LHCN-M2 (cell line): Measurements from ENCODE around the gene HIVEP3. TPM values are rescaled to one million over a fixed set of nuclear protein-coding genes. Genes with fewer than 3 reads are reported as not detected.
"Not testable (repeated sequence)": the region's sequence is repeated elsewhere in the genome, so short reads cannot be mapped to it uniquely, and the experiment has no call there.

ENCODE experiments used
- DNase-seq: peaks from one replicate; pipeline ENCODE4 v3.0.0-alpha.2; 2012; ENCODE audit warnings: low read depth
- polyA plus RNA-seq: library from polyadenylated mRNA; unstranded; fragments of >200 nt; gene quantifications from one replicate; pipeline ENCODE4 v1.2.1, GENCODE V29; 2012; ENCODE audit warnings: missing spikeins
- total RNA-seq: library from RNA; depleted of rRNA; stranded (reverse); fragments of >200 nt; gene quantifications from 2 replicates; pipeline ENCODE4 v1.2.3, GENCODE V29; 2014; rRNA removed

HIVEP3 gene
- 1.5 and 2.1 TPM in 2 replicates for total RNA-seq
- polyA plus RNA-seq = 5.8 TPM

GRCh38 chr1:41918450-41919043 is at the start of gene HIVEP3:
TSS of gene HIVEP3 (minus strand) at chr1:41918922.
- DNase-seq = peak; percentile 56

DNA sequence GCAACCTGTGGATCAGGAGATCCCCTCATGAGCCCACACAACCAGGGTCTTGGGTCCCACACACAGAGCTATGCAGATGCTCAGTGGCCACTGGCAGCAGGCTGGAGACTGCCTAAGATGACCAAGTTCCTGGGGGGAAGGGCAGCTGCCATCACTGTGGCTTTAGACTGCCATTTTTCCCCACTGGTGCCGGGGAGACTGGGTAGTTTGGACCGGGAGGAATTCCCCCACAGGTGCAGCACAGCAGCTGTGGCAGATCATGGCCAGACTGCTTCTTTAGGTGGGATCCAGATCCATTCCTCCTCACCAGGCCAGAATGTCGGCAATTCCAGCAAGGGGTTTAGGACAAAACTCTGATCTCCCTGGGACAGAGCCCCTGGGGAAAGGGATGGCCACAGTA is 45.7 kb upstream of the HIVEP3 start:
- DNase-seq = no peak

DNA sequence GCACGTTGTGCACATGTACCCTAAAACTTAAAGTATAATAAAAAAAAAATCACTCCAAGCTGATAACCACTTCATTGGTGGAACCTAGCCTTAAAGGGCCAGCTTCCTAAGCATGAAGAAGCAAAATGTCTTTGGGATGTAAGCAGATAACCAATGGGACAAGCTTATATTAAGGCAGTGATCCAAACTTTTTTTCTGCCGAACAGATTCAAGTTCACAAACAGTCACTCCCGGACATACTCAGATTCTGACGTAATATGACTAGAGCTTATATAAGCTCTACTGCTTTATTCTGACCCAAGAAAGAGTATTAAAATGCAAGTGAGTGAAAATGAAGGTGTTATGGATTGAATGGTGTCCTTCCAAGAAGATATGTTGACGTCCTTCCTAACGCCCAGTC is 44.9 kb upstream of the HIVEP3 start:
- no peak for DNase-seq

DNA sequence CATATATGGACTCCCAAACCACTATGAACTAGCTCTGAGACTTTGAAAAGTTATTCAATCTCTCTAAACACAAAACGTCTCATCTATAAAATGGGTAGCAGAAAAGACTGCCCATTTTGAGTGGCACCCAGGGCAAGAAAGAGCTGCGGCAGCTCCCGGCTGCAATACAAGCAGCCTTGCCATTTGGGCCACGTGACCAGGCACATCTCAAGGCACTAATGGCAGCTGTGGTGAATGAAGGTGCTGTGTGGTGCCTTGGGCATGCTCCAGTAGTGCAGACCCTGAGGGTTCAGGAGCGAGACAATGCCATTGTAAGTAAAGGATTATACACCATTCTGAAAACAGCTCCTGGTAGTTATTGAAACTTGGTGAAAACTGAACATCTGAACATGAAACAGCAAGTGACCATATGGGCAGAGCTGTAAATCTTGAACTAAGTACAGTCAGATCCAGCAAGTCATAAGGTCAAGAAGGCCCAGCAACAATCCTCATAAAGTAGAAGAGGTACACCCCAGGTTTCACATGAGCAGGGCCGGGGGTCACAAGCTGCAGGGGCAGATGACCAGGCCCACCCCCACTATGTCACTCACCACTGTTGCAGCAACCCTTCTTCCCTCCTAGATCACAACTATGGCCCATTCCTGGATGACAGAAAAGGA is 39.4 kb upstream of the HIVEP3 start:
- DNase-seq = no peak

DNA sequence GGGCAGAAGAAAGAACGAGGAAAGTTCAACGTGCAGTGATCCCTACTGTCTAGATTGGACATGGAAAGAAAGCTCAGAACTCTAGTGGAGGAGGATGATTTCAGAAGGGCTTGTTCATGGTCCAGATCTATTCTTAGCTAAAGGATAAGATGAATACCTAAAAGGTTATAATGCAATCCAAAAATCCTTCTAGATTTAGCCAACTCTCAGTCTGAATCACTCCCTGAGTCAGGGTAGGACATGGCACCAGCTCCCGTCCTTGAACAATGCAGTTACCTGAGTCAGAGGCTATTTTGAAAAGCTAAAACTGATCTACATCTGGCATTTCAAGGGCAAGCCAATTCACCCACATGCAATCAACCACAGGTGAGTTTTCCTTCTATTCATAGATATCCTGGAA is 38.8 kb upstream of the HIVEP3 start:
- DNase-seq = peak; percentile 61

DNA sequence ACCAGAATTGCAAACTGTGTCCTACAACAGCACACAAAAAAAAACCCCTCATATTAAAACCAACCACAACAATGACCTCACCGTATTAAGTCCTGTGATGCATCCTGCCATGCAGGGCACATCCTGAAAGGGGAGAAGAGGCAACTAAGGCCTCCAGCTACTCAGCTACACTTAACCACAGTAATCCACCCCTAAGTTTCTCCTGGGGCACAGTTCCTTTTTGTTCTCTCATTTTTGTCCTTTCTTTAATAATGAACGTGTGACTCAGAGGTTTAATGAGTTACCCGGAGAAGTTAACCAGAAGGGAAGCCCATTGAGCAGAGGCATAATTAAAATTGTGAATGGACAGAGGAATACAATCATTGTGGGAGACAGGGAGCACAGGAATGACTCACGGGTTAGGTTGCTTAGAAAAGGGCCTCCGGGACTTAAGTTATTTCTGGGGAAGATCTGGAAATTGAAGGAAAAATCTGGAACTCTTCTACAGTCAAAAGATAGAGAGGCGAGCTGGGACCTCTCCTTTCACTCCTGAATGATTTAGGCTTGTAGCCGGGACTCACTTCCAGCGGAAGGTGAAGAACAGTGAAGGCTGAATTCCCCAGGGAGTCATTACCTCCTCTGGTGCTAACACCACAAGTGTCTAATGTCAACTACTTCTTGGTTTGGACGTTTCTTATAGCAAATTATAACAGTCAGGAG is 36.9 kb upstream of the HIVEP3 start:
- DNase-seq = peak; percentile 94

- peak; percentile 77 for DNase-seq
Measured at GRCh38 chr1:41954533-41954944, 35.8 kb upstream of the HIVEP3 start.

DNA sequence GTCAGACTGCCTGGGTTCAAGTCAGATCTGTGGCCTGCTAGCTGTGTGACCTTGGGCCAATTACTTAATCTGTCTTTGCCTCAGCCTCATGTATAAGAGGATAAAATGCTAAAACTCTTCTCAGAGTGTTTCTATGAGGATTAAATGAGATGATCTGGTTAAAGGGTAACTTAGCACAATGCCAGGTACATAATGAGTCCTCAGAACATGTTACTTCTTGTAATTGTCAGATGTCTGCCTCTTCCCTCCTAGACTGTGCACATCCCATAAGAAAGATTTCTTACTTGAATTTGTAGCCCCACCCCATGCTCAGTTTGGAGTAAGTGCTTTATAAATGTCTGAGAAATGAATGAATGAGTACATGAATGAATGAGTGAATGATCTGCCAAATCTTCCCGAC is 34.6 kb upstream of the HIVEP3 start:
- DNase-seq = no peak

GRCh38 chr1:41952208-41952607 is 33.5 kb upstream of the HIVEP3 start:
- no peak for DNase-seq

DNA sequence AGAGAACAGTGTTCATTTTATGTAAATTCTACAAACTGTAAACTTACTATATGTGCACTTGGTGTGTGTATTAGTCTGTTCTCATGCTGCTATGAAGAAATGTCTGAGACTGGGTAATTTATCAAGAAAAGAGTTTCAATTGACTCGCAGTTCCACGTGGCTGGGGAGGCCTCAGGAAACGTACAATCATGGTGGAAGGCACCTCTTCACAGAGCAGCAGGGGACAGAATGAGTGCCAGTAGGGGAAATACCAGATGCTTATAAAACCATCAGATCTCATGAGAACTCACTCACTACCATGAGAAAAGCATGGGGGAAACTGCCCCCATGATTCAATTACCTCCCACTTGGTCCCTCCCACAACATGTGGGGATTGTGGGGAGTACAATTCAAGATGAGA is 32.8 kb upstream of the HIVEP3 start:
- not testable (repeated sequence) for DNase-seq

DNA sequence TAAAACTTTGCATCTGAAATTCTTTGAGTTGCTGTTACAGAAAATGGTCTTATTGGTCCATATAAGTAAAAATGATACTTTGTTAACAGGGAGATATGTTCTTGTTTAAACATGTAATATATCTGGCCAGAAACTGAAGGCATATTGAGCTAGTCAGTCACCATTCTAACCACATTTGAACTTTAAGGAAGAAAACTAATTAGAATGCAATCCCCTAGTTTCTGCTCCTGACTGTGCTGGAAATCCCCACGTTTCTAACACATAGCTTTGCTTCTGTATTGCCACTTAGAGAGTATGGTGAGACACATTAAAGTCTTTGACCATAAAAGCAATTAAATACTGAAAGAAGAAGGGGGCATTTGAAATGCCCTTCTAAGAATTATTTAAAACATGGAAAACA is 32.1 kb upstream of the HIVEP3 start:
- no peak for DNase-seq

- not testable (repeated sequence) for DNase-seq
Measured at GRCh38 chr1:41945946-41946345, 27.2 kb upstream of the HIVEP3 start.

- DNase-seq = no peak
Measured at GRCh38 chr1:41943717-41944116, 25.0 kb upstream of the HIVEP3 start.

- DNase-seq = no peak
Measured at GRCh38 chr1:41942278-41942677, 23.6 kb upstream of the HIVEP3 start.

- no peak for DNase-seq
Measured at GRCh38 chr1:41941381-41941780, 22.7 kb upstream of the HIVEP3 start.

DNA sequence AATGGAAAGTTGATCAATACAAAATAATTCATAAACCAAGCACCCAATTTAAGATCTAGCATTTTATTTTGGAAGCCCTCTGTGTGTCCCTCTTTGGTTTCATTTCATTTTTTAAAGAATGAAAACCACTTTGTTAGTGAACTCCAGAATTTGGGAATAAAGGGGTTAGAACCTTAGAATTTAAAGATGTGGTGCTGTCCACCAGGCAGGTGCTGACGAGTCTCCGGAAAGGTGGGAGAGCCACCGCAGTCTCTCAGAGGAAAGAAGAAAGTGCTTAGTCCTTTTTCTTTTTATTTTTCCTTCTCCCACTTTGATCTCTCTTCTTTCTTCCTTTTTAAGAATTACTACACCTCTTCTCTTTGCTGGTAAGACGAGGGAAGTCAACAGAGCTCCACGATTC is 20.5 kb upstream of the HIVEP3 start:
- no peak for DNase-seq

DNA sequence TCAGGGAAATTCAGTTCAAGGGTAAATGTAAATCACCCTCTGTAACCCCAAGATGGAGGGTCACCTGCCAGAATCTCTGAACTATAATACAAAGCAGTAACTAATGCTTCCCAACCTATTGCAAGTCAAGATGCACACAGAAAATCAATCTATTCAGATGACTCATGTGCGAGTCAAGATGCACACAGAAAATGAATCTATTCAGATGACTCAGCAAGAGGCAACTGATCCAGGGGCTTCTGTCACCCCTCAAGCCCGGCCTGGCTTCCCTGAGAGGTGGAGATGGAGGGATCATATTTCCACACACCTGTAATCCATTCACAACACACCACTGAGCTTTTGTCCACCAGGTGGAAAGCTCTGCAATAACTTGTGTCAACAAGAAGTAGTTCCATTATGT is 17.4 kb upstream of the HIVEP3 start:
- DNase-seq = peak; percentile 43

DNA sequence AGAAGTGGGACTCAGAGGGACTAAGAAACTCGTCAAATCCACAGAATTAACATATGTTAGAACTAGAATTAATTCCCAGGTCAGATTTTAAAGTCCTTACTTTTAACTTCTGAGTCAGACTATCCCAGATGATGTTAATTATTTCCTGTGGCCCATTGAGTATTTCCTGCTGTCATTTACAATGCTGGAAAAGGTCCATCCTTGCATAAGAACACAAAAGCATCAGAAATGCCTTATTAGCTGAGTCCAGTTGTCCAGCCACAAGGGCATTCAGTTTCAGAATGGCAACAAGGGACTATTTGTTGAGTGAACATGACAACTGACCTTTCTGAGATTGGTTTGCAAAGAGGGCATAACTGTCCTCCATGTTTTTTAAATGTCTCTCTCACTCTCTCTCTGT is 16.5 kb upstream of the HIVEP3 start:
- DNase-seq = no peak

DNA sequence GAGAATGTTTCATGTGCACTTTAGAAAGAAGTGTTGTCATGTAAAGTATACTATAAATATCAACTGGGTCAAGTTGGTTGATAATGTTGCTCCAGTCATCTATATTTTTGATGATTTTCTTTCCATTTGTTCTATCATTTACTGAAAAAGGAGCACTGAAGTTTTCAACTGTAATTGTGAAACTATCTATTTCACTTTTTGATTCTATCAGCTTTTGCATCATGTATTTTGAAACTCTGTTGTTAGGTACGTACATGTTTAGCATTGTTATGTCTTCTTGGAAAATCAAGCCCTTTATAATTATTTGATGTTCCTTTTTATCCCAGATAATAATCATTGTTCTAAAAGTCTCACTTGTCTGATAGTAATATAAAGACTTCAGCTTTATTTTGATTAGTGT is 14.4 kb upstream of the HIVEP3 start:
- DNase-seq = no peak

DNA sequence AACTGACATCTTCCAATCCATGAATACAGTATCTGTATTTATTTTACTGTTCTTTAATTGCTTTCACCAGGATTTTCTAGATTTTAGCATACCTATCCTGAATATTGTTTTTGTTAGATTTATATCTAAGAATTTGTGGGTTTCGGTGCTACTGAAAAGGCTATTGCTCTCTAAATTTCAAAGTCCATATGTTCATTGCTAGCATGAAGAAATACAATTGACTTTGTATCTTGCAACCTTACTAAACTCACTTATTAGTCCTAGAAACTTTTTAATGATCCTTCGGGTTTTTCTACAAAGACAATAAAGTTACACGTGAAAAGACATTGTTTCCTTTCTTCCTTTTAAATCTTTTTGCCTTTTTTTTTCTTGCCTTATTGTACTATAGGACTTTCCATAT is 12.9 kb upstream of the HIVEP3 start:
- no peak for DNase-seq

- DNase-seq = no peak
Measured at GRCh38 chr1:41927118-41927517, 8.4 kb upstream of the HIVEP3 start.

DNA sequence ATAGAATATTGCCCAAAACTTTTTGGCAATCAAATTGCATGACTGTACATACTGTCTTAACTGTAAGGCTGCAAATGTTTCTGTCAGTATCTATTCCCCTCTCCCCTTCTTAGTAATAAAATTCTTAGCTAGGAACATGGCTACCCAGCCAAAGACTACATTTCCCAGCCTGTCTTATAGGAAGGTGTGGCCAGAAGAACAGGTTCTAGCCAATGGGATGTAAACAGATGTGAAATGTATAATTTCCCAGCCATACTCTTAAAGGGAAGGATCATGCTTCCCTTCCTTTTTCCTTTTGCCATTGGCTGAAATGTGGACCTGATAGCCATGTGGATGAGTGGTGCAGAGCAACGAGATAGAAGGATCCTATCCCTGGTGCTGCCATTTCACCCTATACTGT is 7.0 kb upstream of the HIVEP3 start:
- no peak for DNase-seq

DNA sequence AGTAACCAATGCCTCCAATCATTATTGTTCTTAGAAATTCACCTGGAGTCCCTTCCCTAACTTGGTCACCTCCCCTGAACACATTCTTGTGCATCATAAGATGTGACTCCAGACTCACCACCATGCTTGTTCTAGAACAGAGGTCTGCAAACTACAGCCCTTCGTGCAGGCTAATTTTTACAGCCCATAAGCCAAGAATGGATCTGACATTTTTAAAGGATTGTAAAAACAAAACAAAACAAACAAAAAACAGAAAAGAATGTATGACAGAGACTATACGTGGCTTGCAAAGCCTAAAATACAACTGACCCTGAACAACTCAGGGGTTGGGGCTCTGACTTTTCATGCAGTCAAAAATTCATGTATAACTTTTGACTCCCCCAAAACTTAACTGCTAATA is 6.2 kb upstream of the HIVEP3 start:
- DNase-seq = no peak
